GM18505 (cell line): ENCODE data around the gene TDRD3.

Experiments
- ATAC-seq: cut with Tn5 transposase; IDR thresholded peaks from one replicate; pipeline ENCODE4 v1.9.1; 2021; ENCODE audit not compliant: unreplicated experiment
- POLR2A ChIP-seq: IDR thresholded peaks from 4 replicates; pipeline ENCODE4 v1.6.1; 2011; ENCODE audit warnings: borderline replicate concordance; ENCODE audit not compliant: insufficient read depth, insufficient read length; ENCODE audit errors: extremely low read depth

The TDRD3 gene

DNA sequence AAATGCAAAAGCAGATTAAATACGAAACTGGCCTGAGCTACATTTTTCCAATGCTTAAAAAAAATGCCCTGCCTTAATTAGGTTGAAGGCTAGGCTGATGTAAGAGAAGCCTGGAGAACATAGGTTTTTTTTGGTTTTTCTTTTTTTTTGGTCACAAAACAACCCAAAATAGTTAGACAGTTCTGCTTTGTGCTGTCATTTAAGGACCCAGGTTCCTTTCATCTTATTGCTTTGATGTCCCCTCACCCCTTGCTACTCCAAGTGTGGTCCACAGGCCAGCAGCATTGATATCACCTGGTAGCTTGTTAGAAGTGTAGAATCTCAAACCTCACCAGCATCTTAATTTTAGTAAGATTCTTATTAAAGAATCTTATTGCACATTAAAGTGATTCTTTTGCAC, 14.4 kb downstream of the TDRD3 start:
- TF ChIP-seq POLR2A: no peak
- ATAC-seq: no peak

DNA sequence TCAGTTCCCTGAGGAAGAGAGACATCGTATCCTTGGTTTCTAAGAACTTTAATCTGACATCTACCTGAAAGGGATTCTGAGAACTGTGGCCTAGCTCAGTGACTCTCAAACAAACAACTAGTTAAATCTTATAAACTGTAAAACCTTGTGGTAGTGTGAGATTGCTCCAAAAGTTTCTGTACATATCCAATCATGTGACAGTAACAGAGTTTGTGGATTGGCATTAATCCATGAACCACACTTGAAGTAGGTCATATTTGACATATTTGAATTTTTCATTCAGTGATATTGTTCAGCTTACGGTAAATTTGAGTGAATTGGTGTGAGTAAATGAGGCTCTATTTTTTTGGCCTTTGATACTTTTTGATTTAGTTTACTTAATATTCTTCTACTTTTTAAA, 15.0 kb downstream of the TDRD3 start:
- no peak for ATAC-seq
- no peak for TF ChIP-seq POLR2A

DNA sequence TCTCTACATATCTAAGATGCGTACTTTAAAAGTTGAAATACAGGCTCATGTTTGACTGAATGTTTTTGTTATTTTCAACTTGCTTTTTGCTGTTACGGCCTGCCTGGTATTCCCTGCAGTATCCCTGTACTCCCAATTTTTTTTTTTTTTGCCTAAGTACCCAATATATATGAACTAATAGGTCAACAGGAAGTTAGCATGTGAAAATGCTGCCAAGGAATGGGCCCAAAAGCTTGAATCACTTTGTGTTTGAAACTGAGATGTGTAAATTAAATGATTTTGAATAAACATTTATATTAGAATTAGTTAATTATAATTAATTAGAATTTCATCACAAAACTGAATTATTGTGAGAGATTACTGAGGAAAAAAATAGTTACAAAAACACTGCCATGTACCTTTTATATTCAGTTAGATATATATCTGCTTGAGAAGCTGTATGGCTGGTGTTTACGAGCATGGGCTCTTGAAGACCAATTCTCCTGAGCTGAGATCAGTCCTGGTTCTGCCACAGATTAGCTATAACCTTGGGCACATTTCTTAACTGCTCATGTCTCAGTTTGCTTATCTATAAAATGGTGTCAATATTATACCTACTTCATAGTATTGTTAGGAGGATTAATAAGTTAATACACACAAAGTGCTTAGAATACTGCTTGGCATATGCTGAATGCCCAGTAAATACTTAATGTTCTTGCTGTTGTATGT, 16.0 kb downstream of the TDRD3 start:
- no peak for TF ChIP-seq POLR2A
- ATAC-seq: no peak

DNA sequence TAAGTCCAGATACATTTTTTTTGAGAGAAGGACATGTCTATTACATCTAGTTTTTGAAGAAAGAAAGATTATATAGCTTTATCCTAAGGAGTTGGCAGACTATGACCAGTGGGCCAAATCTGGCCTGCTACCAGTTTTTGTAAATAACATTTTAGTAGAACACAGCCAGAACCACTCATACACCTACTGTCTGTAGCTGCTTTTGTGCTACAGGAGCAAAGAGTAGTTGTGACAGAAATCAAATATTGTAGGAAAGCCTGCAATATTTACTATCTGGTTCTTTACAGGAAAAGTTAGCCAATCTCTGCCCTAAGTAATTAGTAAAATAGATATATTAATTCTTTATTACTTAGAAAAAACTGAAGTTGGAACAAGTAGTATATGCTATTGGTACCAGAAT, 17.2 kb downstream of the TDRD3 start:
- TF ChIP-seq POLR2A: no peak
- no peak for ATAC-seq

DNA sequence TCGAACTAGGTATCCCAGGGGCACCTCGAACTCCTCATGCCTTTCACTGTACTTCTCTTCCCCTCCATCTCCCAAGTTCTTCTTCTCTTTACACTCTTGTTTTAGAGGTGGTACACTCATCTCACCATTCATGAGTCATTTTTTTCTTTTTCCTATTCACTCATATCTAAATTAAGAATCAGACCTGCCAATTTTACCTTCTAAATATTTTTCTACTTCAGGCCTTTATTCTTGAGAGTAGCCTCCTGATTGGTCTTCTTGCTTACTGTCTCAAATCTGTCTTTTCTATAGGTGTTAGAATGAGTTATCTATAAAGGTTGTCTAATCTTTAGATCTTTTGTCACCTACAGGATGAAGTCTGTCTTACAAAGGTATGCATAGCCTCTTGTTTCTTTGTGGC, 20.7 kb downstream of the TDRD3 start:
- peak; percentile 61 for ATAC-seq
- no peak for TF ChIP-seq POLR2A

DNA sequence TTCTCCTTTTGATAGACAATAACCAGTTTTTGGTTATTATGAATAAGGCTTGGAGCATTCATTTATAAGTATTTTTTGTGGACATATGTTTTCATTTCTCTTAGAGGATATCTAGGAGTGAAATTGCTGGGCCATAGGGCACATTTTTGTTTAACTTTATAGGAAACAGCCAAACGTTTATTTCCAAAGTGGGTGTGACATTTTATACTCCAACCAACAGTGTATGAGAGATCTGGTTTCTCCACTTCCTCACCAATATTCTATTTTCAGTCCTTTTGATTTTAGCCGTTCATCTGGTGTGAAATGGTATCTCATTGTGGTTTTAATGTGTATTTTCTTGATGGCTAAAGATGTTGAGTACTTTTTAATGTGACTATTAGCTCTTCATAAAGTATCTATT, 21.9 kb downstream of the TDRD3 start:
- no peak for TF ChIP-seq POLR2A
- ATAC-seq: no peak

DNA sequence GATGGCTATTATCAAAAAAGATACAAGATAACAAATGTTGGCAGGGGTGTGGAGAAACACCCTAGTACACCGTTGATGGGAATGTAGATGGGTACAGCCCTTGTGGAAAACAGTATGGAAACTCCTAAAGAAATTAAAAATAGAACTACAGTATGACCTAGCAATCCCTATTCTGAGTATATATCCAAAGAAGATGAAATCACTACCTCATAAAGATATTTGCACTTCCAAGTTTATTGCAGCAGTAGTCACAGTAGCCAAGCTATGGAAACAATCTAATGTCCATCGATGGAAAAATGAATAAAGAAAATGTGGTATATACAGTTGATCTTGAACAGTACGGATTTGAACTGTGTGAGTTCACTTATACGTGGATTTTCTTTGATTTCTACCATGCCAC, 28.3 kb downstream of the TDRD3 start:
- ATAC-seq: no peak
- TF ChIP-seq POLR2A: no peak

DNA sequence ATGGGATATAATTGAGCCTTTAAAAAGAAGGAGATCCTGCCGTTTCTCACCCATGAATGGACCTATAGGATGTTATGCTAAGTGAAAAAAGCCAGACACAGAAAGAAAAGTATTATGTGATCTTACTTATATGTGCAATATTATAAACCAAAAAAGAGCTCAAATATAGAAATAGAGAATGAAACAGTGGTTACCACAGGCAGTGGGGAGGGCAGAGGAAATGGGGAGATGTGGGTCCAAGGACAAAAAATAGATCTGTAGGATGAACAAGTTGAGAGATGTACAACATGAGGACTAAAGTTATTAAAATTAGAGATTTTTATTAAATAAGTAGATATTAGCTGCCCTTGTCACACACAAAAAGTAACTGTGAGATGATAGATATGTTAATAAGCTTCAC, 29.1 kb downstream of the TDRD3 start:
- ATAC-seq: no peak
- no peak for TF ChIP-seq POLR2A

DNA sequence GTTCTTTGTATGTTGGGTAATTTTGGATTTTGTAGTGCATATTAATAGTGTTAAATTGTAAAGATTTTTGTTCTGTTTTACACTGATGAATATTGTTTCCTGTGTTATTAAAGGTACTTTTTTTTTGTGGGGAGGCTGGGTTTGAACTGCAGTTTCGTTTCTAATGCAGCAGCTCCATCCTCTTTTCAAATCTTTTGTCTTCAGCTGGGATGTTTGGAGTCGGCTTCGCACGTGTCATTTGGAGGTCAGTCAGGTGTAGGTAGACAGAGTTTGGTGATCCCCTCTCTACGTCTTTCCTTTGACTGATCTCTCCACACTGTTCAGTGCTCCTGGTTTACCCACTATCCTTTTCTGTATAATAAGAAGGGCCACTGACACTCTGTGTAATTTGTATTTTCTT, 30.3 kb downstream of the TDRD3 start:
- TF ChIP-seq POLR2A: no peak
- ATAC-seq: peak; percentile 54

DNA sequence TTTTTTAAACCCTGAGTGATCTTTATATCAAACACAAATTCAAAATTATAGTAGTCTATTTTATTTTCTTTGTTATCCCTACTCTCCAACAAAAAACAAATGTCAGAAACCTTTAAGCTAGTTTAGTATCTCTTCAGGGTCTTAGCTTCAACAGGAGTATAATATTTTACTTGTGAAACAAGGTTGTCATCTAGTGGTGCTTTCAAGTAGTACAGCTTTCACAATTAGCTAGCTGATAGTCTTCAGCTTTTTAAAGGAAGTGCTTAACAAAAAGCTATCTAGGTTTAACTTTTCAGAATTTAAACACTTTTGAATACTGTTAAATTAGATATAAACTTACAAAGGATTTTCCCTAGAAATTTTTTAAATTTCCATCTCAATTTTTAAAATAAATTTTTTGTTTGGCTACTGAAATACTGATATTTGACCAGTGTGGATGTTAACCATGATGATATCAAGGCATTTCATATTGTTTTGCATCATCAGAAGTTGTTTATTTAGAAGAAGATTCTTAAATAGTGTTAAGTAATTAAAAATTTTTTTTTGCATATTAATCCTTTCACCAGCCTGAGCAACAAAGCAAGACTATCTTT, 34.2 kb downstream of the TDRD3 start:
- peak; percentile 76 for ATAC-seq
- no peak for TF ChIP-seq POLR2A

DNA sequence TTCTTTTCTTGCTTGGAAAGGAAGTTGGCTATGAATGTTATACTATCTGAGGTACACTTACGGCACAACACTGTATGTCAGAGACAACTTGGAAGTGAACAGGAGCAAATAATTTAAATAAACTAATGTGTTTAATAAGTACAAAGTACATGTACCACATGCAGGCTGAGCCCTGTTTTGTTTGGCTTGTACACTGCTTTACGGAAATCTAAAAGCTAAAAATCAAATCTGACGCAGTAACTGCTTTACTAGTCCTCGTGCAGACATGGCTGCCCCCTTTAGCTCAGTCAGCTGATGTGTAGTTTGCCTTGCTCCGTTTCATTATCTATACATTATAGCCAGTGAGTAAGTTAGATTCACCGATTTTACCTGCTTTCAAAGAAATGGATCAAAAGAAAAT, 36.5 kb downstream of the TDRD3 start:
- ATAC-seq: no peak
- TF ChIP-seq POLR2A: no peak

DNA sequence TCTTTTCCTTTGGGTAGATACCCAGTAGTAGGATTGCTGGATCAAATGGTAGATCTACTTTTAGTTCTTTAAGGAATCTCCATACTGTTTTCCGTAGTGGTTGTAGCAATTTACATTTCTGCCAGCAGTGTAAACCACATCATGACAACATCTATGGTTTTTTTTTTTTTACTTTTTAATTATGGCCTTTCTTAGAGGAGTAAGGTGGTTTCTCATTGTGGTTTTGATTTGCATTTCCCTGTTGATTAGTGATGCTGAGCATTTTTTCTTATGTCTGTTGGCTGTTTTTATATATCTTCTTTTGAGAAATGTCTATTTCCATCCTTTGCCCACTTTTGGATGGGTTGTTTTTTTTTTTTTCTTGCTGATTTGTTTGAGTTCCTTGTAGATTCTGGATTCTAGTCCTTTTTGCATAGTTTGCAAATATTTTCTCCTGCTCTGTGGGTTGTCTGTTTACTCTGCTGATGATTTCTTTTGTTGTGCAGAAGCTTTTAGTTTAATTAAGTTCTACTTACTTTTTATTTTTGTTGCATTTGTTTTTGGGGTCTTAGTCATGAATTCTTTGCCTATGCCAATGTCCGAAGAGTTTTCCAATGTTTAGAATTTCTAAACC, 38.8 kb downstream of the TDRD3 start:
- no peak for ATAC-seq
- TF ChIP-seq POLR2A: no peak

DNA sequence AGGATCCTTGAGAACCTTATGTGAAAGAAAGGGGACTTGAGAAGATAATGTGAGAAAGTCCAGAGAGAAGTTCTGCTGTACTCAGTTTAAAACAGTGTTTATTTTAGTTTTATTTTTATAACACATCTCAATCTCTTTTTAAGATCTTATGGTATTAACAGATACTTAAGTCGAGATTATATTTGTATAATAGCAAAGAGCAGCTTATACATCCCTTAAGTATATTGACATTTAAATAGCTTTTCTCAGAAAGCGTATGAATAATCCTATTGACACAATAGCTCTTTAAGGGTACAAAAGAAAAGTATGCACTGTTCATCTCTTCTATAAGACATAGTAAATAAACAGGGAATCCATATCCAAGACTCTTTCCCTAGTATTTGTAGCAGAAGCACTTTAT, 42.2 kb downstream of the TDRD3 start:
- no peak for TF ChIP-seq POLR2A
- no peak for ATAC-seq

DNA sequence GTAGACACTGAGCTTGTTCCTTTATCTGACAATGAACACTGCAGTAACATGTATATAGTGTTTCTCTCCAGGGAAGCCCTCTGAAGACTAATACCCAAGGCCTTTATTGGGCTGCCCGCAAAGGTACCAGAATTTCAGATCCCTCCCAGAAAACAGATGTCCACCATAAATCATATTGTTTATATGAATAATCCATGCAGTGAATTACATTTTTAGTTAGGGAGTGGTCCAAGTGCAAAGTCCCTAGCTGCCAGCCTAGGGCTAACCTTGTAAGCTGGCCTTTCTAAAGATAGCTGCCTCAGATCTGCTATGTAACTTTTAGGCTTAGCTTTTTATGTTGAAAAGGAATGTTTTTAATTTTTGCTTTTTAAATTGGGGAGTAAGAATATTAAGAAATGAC, 44.7 kb downstream of the TDRD3 start:
- ATAC-seq: no peak
- no peak for TF ChIP-seq POLR2A

DNA sequence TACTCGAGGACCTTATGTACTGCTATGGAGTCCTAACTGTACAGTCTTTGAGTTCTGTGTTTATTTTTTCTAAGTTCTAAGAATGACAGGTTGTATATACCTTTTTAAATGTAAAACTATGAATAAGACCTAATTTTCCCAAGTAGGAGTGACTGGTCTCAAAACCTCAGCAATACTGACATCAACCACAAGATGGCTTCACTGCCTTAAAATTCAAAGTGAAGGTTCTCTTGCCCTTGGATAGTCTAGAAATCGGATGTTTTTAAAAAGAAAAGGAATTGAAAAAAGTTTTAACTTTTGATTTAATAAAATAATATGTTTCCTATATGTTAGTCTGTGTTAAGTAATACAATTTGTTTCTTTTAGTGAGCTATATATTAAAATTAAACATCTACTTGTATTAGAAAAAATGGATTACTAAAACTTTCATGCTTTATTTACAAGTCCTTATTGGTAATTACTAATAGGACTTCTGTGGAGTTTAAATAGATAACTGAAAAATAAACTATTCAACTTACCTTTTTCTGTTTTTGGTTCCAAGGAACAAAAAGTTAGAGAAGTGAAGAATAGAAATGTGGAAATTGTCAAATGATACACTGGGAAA, 52.0 kb downstream of the TDRD3 start:
- ATAC-seq: peak; percentile 84
- TF ChIP-seq POLR2A: no peak

DNA sequence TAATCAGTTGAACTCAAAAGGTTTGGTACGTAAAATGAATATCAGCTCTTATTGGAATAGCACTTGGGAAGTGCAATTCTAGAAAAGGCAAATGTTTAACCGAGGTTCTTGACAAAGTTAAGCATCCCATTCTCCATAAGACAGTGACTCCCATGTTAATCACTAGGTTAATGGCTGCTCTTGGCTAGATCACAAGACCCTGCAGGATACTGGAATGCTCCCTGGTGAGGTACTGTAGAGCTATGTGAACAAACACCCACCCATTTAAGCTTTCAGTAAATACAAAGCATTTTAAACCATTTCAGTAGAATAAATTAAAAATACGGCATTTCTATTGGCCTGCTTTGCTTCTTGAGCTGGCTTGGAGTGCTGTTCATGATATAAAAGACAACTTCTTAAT, 56.5 kb downstream of the TDRD3 start:
- no peak for ATAC-seq
- TF ChIP-seq POLR2A: no peak
